DND-41 (cell line): ENCODE measurements around the gene ASIC4.

ENCODE experiments used
- EZH2 ChIP-seq: IDR thresholded peaks from 3 replicates; pipeline ENCODE4 v1.6.1; 2012; ENCODE audit warnings: borderline replicate concordance, low read depth, mild to moderate bottlenecking, moderate library complexity, low read length, inconsistent platforms; ENCODE audit not compliant: severe bottlenecking
- TF ChIP-seq, protein P1 (sequence below): IDR thresholded peaks from 2 replicates; pipeline ENCODE4 v1.5.1; 2012; ENCODE audit warnings: borderline replicate concordance, low read length, moderate library complexity, mild to moderate bottlenecking; ENCODE audit not compliant: poor library complexity, severe bottlenecking; ENCODE audit errors: extremely low read depth

- TF ChIP-seq, protein P1, sequence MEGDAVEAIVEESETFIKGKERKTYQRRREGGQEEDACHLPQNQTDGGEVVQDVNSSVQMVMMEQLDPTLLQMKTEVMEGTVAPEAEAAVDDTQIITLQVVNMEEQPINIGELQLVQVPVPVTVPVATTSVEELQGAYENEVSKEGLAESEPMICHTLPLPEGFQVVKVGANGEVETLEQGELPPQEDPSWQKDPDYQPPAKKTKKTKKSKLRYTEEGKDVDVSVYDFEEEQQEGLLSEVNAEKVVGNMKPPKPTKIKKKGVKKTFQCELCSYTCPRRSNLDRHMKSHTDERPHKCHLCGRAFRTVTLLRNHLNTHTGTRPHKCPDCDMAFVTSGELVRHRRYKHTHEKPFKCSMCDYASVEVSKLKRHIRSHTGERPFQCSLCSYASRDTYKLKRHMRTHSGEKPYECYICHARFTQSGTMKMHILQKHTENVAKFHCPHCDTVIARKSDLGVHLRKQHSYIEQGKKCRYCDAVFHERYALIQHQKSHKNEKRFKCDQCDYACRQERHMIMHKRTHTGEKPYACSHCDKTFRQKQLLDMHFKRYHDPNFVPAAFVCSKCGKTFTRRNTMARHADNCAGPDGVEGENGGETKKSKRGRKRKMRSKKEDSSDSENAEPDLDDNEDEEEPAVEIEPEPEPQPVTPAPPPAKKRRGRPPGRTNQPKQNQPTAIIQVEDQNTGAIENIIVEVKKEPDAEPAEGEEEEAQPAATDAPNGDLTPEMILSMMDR, result no peak
- TF ChIP-seq EZH2, result no peak
These were observed 38.3 kb downstream of the ASIC4 start for GRCh38 chr2:219552382-219553167.
